ENCODE results near the gene NTN1.

Gene NTN1

DNA sequence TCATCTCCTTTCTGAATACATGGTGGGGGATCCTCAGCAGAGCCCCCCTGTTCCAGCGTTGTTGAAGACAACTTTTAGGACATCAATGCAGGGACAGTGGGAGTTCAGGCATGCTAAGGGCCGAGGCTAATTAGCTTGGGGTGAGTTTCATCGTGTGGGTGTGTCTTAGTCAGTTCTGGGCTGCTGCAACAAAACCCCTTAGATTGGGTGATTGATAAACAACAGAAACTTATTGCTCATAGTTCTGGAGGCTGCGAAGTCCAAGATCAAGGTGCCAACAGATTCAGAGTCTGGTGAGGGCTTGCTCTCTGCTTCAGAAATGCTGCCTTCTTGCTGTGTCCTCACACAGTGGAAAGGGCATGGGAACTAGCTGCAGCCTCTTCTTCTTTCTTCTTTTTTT lies 214.0 kb downstream of the NTN1 start:
- DNase-seq (ENCODE audit: extremely low read depth, low read depth), result no peak

DNA sequence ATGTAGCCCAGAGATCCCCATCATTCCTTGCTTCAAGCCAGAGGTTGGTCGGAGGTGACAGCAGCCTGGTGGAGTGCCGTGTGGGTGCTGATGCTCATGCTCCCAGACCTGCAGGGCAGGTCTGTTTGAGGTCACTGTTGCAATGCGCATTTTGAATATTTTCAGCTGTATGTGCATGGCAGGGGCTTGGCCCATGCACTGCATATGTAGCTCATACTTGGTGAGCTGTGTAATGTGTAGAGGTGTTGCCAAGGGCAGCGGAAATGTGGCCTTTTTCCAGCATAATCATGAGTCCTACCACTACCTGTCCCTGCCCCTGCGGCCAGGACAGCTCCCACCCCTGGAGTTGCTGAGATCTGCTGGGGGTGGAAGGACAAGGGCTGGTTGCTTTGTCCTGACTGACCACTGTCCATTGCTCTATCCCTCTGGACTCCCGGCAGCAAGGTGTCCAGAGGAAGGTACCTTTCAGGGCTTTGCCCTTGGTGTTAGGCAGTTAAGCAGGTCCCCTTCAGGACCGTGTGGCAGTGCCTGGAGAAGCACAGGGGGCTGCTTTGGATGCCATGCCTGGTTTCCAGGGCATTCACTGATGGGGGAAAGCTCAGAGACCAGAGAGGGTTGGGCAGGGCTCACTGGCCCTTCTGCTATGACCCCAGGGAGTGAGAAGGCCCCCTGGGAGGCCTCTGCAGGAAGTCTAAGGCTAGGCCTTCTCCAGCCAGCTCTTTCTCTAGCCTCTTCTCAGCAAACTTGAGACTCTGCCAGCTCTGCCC lies 215.2 kb downstream of the NTN1 start:
- TF ChIP-seq, protein P1, sequence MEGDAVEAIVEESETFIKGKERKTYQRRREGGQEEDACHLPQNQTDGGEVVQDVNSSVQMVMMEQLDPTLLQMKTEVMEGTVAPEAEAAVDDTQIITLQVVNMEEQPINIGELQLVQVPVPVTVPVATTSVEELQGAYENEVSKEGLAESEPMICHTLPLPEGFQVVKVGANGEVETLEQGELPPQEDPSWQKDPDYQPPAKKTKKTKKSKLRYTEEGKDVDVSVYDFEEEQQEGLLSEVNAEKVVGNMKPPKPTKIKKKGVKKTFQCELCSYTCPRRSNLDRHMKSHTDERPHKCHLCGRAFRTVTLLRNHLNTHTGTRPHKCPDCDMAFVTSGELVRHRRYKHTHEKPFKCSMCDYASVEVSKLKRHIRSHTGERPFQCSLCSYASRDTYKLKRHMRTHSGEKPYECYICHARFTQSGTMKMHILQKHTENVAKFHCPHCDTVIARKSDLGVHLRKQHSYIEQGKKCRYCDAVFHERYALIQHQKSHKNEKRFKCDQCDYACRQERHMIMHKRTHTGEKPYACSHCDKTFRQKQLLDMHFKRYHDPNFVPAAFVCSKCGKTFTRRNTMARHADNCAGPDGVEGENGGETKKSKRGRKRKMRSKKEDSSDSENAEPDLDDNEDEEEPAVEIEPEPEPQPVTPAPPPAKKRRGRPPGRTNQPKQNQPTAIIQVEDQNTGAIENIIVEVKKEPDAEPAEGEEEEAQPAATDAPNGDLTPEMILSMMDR (IDR thresholded peaks at IDR 0.05; ENCODE audit: low read depth, low read length), result no peak
- no peak for DNase-seq (ENCODE audit: extremely low read depth, low read depth)

More for the DNA sequence above, 214.0 kb downstream of the NTN1 start:
- TF ChIP-seq, protein P1 (IDR thresholded peaks at IDR 0.05; ENCODE audit: low read depth, low read length), result no peak

DNA sequence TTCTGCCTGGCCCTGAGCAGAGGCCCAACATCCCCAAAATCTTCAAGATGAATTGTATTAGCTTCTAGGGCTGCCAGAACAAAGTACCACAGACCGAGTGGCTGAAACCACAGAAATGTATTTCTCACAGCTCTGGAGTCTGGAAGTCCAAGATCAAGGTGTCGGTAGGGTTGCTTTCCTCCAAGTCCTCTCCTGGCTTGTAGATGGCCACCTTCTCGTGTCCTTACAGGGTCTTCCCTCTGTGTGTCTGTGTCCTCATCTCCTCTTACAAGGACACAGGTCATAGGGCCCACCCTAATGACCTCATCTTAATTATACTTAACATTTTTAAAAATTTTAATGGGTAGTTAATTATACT lies 215.7 kb downstream of the NTN1 start:
- no peak for DNase-seq (ENCODE audit: extremely low read depth, low read depth)
- TF ChIP-seq, protein P1 (IDR thresholded peaks at IDR 0.05; ENCODE audit: low read depth, low read length), result no peak

DNA sequence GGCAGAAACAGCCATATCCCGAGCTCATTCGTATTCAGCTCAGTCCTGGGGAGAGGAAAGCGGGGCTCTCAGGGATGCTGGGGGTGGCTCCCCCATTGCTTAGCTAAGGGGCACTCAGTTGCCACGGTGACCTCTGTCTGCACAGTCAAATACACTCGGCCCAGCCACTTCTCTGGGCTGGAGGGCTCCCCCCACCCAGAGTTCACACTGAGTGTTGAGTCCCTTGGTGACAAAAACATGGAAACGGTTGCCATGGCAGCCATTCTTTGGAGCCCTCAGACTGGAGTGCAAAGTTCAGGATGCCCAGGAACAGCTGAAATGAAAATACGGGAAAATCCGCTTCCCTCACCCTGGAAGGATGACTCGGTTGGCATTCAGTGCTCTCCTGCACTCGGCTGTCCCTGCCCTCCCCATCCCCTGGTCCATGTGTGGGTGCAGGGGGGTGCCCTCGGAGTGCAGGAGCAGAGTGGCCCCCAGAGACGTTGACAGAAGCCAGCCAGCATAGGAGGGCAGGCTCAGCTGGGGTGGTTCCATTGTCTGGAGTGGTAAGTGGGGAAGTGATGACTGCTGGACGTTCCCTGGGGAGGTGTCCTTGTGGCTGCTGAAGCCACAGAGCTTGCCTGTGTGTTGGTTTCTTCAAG lies 216.5 kb downstream of the NTN1 start:
- TF ChIP-seq, protein P1 (IDR thresholded peaks at IDR 0.05; ENCODE audit: low read depth, low read length), result no peak
- no peak for DNase-seq (ENCODE audit: extremely low read depth, low read depth)

DNA sequence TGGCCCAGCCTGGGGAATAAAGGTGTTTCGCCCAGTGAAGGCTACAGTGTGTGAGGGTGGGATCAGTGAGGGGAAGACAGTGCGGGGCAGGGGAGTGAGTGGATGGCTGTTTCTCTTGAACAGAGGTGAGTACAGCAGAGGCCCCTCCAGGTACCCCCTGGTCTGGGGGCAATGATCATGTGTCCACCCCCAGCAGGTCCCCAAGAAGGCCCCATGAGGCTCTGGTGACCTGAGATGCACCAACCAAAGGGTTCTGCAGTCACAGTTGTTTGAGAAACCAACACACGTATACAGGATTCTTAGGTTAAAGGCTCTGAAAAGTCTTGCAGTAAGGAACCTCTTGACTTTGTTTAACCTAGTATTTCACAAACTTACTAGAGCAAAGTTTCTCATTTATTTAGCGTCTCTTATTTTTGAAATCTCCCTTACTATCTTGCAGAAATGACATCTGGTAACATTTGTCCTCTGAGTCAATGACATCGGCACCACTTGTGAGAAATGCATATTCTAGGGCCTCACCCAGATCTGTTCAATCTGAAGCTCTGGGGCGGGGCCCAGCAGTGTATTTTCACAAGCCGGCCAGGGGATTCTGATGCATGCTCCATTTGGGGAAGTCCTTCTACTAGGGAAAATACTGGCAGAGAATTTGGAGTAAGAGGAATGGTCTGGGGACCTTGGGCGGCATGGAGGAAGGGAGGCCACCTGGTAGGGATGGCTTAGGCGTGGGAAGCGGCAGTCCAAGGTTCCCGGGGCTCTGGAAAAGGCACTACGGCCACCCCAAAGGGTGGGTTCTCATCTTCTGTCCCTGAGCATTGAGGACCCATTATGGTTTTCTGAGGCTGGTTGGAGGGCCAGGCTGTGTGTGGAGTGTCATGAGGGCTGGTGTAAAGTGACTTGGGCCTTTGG lies 217.3 kb downstream of the NTN1 start:
- DNase-seq (ENCODE audit: extremely low read depth, low read depth), result no peak
- TF ChIP-seq, protein P1 (IDR thresholded peaks at IDR 0.05; ENCODE audit: low read depth, low read length), result no peak

DNA sequence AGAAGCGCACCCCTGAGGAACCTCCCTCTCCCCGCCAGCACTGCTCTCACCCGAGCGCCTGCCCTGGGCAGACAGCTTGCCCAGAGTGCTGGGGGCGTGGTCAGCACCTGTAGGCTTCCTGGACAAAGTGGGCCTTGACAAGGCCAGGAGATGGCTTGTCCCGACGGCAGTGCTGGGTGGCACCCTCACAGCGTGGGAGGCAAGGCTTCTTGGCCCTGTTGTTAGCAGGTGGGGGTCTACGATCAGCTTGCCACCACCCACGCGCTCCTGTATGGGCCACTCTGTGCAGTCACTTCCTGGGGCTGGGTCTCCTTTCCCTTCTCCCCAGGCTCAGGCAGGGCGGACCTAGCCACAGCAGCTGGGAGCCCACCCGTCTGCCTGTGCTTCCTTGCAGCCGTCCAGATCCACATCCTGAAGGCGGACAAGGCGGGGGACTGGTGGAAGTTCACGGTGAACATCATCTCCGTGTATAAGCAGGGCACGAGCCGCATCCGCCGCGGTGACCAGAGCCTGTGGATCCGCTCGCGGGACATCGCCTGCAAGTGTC lies 218.0 kb downstream of the NTN1 start:
- TF ChIP-seq, protein P1 (IDR thresholded peaks at IDR 0.05; ENCODE audit: low read depth, low read length), result no peak
- DNase-seq (ENCODE audit: extremely low read depth, low read depth), result no peak
